ENCODE results near the gene CPXM2.

DNA sequence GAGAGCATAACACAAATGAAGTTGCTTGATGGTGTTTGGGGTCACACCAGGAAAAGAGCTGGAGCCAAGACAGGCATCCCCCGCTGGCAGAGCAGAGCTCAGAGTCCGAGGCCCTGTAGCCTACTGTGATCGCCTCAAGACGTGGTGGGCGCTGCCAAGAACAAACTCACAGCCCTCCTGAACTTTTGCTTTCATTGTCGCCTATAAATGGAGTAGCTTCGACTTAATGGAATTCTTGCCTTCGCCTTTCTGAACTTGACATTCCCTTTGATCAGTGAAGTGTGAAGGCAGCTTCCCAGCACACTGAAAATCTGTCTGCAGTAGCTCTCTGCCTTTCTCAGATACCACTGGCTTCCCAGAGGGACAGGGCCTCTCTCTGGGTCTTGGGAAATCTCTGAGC lies 21.3 kb downstream of the CPXM2 start:
- TF ChIP-seq, protein P1, sequence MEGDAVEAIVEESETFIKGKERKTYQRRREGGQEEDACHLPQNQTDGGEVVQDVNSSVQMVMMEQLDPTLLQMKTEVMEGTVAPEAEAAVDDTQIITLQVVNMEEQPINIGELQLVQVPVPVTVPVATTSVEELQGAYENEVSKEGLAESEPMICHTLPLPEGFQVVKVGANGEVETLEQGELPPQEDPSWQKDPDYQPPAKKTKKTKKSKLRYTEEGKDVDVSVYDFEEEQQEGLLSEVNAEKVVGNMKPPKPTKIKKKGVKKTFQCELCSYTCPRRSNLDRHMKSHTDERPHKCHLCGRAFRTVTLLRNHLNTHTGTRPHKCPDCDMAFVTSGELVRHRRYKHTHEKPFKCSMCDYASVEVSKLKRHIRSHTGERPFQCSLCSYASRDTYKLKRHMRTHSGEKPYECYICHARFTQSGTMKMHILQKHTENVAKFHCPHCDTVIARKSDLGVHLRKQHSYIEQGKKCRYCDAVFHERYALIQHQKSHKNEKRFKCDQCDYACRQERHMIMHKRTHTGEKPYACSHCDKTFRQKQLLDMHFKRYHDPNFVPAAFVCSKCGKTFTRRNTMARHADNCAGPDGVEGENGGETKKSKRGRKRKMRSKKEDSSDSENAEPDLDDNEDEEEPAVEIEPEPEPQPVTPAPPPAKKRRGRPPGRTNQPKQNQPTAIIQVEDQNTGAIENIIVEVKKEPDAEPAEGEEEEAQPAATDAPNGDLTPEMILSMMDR (conservative IDR thresholded peaks at IDR 0.05 in 1 of 2, IDR thresholded peaks at IDR 0.05 in 1 of 2; ENCODE audit: low read depth in 1 of 2, low read length in 2 of 2), result no peak
- no peak for TF ChIP-seq EZH2 (IDR thresholded peaks at IDR 0.05; ENCODE audit: low read length, missing control alignments)
